Cardiac atrium fibroblast (primary cell): ENCODE data around the gene SNRPF. TPM values are rescaled to one million over a fixed set of nuclear protein-coding genes. Genes with fewer than 3 reads are reported as not detected.

Experiments used
- total RNA-seq: library from RNA; depleted of rRNA; stranded (reverse); fragments of >200 nt; gene quantifications from 2 replicates; pipeline ENCODE4 v1.2.3, GENCODE V29; 2015

Gene SNRPF
- total RNA-seq, result 5.0 and 11.0 TPM in 2 replicates

GRCh38 chr12:95858451-95859343 lies at the start of gene SNRPF:
SNRPF (plus strand) TSS chr12:95858952; CDS start chr12:95859074, 122 bp downstream.

Other genes with a start within 250 kb of the SNRPF start
- 60.3 and 71.1 TPM in 2 replicates for gene NTN4, start 68.2 kb upstream of the SNRPF start, total RNA-seq
- not detected in 2 replicates for gene CCDC38, start 83.7 kb downstream of the SNRPF start, total RNA-seq
- gene AMDHD1, start 84.4 kb downstream of the SNRPF start, total RNA-seq, result not detected in 2 replicates
- gene HAL, start 137.4 kb downstream of the SNRPF start, total RNA-seq, result 0.49 TPM in 1 of 2 replicates, not detected in the other
- gene LTA4H, start 176.6 kb downstream of the SNRPF start, total RNA-seq, result 62.9 and 72.6 TPM in 2 replicates